Uterus (tissue), 2 donors: Measurements from ENCODE around the gene SND1.

ENCODE experiments used
- CTCF ChIP-seq, 4 experiments: fragments of 200-600 bp in 2 of 4; fragments of 450-650 bp in 2 of 4; sonication (generic) in 2 of 4; IDR thresholded peaks; one replicate each; pipeline ENCODE4 v1.5.1; 2016 to 2019; ENCODE audit warnings: antibody characterized with exemption in 4 of 4, mild to moderate bottlenecking in 2 of 4, moderate library complexity in 1 of 4
- POLR2A ChIP-seq, 2 donors: fragments of 450-650 bp; IDR thresholded peaks; one replicate each; pipeline ENCODE4 v1.6.1; 2016; ENCODE audit warnings: antibody characterized with exemption in 2 of 2, mild to moderate bottlenecking in 1 of 2, moderate library complexity in 1 of 2

GRCh38 chr7:128139406-128139805 is 487.4 kb downstream of the SND1 start:
- TF ChIP-seq CTCF (IDR thresholded peaks at IDR 0.05) (no peak), POLR2A (IDR thresholded peaks at IDR 0.05) (no peak)
